Measurements from ENCODE around the gene P2RY1. TPM values are rescaled to one million over a fixed set of nuclear protein-coding genes. Genes with fewer than 3 reads are reported as not detected.

The P2RY1 gene
- total RNA-seq, 1 experiment from 2014 or later, result 6.3 TPM

DNA sequence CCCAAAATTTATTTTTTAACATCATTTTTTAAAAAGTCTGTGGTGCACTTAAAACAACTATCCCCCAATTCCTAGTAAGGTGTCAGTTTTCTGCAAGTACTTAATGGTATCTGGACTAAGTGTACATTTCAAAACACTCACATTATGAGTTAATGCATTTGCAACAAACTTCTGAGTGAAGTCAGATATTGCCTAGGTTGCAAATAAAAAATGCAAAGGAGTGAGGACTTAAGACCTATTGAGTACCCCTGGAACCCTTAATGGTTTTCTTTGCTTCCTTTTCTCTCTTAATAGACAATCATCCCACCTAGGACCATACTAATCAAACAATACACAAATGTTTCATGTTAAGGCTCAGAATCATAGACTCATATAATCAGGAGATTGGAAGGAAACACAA, 1.8 kb upstream of the P2RY1 start:
- Histone ChIP-seq H2BK12ac (ENCODE audit: insufficient read length, low read depth, low read length) (no peak overlapping the region), H4K5ac (ENCODE audit: insufficient read length, low read depth, low read length) (no peak overlapping the region), H2AFZ (ENCODE audit: low read length) (no peak overlapping the region), H4K8ac (replicated peaks; ENCODE audit: insufficient read length, low read depth, low read length) (no peak overlapping the region), H3K79me2 (ENCODE audit: insufficient read depth, low read length) (peaks cover 15% of the 10 kb centered on the region; the same call in 1 of the 2 replicates), H4K20me1 (ENCODE audit: control insufficient read depth, insufficient read depth, insufficient read length) (no peaks in the 10 kb centered on the region), H4K91ac (ENCODE audit: insufficient read length, low read depth, low read length) (no peak overlapping the region), H2BK20ac (ENCODE audit: low read depth, low read length, poor library complexity, severe bottlenecking) (no peak overlapping the region), H3K9me3 (ENCODE audit: control insufficient read depth, low read depth, low read length) (no peaks in the 10 kb centered on the region), H2BK15ac (ENCODE audit: low read depth, low read length) (no peak overlapping the region), H3K4ac (ENCODE audit: low read depth, low read length) (no peak overlapping the region), H3K23ac (ENCODE audit: insufficient read length, low read depth, low read length) (no peak overlapping the region), H2BK120ac (ENCODE audit: low read depth, low read length, poor library complexity, severe bottlenecking) (no peak overlapping the region), H3K23me2 (ENCODE audit: insufficient read length, low read depth, low read length, poor library complexity, severe bottlenecking) (peaks cover 9% of the 10 kb centered on the region), H2BK5ac (ENCODE audit: insufficient read length, low read length) (no peak overlapping the region), H3K14ac (ENCODE audit: insufficient read depth, low read length) (no peak overlapping the region), H2AK5ac (ENCODE audit: insufficient read length, low read length) (no peak overlapping the region), H3K27ac (ENCODE audit: insufficient read length, low read depth, low read length) (no peak overlapping the region), H3K18ac (ENCODE audit: insufficient read length, low read depth, low read length) (no peak overlapping the region), H3K79me1 (ENCODE audit: insufficient read depth, low read depth, low read length, poor library complexity, severe bottlenecking) (no peaks in the 10 kb centered on the region), H3K4me2 (ENCODE audit: insufficient read depth, insufficient read length, low read length) (no peak overlapping the region), H3T11ph (ENCODE audit: low read length) (no peak overlapping the region), H3K9ac (ENCODE audit: extremely low read depth, insufficient read length, low read length) (no peak overlapping the region), H3K27me3 (ENCODE audit: insufficient read depth, low read length) (no peaks in the 10 kb centered on the region), H3K56ac (ENCODE audit: insufficient read length, low read depth, low read length) (no peak overlapping the region), H3K4me1 (ENCODE audit: insufficient read depth, low read length) (no peaks in the 10 kb centered on the region)
- peaks cover 0 to 15% (median 4%) of the 10 kb centered on the region in 3 experiments; a peak in 3 of 7 replicates for H3K36me3 Mint-ChIP-seq (ENCODE audit: insufficient read depth in 1 of 3, low read depth in 3 of 3)
- H3K4me1 Mint-ChIP-seq, result peaks cover 24 to 25% of the 10 kb centered on the region in 2 experiments
- no peak overlapping the region for H3K27ac Mint-ChIP-seq
- H3K27me3 Mint-ChIP-seq (ENCODE audit: low read depth), result peaks cover 22% of the 10 kb centered on the region
- no peak overlapping the region for H3K4me3 Mint-ChIP-seq
- TF ChIP-seq, protein P1, sequence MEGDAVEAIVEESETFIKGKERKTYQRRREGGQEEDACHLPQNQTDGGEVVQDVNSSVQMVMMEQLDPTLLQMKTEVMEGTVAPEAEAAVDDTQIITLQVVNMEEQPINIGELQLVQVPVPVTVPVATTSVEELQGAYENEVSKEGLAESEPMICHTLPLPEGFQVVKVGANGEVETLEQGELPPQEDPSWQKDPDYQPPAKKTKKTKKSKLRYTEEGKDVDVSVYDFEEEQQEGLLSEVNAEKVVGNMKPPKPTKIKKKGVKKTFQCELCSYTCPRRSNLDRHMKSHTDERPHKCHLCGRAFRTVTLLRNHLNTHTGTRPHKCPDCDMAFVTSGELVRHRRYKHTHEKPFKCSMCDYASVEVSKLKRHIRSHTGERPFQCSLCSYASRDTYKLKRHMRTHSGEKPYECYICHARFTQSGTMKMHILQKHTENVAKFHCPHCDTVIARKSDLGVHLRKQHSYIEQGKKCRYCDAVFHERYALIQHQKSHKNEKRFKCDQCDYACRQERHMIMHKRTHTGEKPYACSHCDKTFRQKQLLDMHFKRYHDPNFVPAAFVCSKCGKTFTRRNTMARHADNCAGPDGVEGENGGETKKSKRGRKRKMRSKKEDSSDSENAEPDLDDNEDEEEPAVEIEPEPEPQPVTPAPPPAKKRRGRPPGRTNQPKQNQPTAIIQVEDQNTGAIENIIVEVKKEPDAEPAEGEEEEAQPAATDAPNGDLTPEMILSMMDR (conservative IDR thresholded peaks at IDR 0.05), result no peak
- H3K9me3 Mint-ChIP-seq, result 0 out of 5 replicates have a peak, but pooled peaks cover 0 to 2% of the 10 kb centered on the region in 2 experiments
- no peak for DNase-seq
